HL-60 (cell line): ENCODE measurements around the gene MFRP.

Experiments
- CTCF ChIP-seq: IDR thresholded peaks from one replicate; pipeline ENCODE4 v1.5.1; 2011; ENCODE audit warnings: low read length, control low read depth, inconsistent platforms; ENCODE audit not compliant: insufficient read depth
- POLR2AphosphoS5 ChIP-seq: IDR thresholded peaks from 2 replicates; pipeline ENCODE4 v1.6.1; 2012; ENCODE audit warnings: low read depth

- TF ChIP-seq CTCF (no peak), POLR2AphosphoS5 (no peak)
Observed at GRCh38 chr11:119338965-119339588, 7.4 kb downstream of the MFRP start.
